HG02623 (cell line): Measurements from ENCODE around the gene ERH.
"Not testable (repeated sequence)": the region's sequence is repeated elsewhere in the genome, so short reads cannot be mapped to it uniquely, and the experiment has no call there.

Experiments used
- ATAC-seq: cut with Tn5 transposase; IDR thresholded peaks from one replicate; pipeline ENCODE4 v1.9.1; 2021; ENCODE audit warnings: moderate library complexity; ENCODE audit not compliant: unreplicated experiment

Gene ERH

GRCh38 chr14:69398818-69399210 lies 715 bp upstream of the ERH start:
- ATAC-seq, result no peak

- no peak for ATAC-seq
Measured at GRCh38 chr14:69395929-69396328, 2.2 kb downstream of the ERH start.

DNA sequence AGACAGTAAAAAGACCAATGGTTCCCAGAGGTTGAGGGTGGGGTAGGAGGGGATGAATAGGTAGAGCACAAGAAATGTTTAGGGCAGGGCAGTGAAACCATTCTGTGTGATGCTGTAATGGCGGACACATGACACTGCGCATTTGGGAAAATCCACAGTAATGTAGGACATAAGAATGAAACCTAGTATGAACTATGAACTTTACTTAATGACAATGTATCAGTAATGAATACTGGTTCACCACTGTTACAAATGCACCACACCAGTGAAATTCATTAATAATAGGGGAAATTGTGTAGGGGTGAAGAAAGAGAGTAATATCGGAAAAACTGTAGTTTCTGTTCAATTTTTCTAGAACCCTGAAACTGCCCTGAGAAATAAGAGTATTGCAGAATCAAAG lies 5.6 kb downstream of the ERH start:
- ATAC-seq, result no peak

DNA sequence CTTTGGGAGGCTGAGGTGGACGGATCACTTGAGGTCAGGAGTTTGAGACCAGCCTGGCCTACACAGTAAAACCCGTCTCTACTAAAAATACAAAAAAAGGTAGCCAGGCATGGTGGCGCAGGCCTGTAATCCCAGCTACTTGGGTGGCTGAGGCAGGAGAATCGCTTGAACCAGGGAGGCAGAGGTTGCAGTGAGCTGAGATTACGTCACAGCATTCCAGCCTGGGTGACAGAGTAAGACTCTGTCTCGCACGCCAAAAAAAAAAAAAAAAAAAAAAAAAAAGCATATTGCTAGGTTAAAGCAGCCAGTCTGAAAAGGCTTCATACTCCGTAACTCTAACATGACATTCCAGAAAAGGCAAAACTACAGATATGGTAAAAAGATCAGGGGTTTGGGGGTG lies 6.7 kb downstream of the ERH start:
- not testable (repeated sequence) for ATAC-seq

- no peak for ATAC-seq
Measured at GRCh38 chr14:69387311-69387710, 10.8 kb downstream of the ERH start.

DNA sequence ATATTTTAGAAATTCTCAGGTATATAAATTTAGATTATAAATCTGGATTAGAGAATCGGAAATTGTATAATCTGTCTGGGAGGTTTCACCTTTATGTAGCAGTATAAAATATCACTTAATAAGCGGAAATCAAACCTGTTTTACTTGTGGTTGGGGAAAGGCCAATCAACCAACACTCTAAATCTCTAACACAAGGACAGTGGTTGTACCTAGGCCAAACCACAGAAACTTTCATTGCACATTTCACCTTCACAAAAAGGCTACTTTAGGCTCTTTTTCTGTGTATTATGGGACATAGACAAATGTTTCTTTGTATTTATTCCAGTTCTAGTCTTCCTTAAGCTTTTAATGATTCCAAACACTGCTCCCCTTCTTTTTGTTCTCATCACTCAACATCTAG lies 19.8 kb downstream of the ERH start:
- no peak for ATAC-seq

DNA sequence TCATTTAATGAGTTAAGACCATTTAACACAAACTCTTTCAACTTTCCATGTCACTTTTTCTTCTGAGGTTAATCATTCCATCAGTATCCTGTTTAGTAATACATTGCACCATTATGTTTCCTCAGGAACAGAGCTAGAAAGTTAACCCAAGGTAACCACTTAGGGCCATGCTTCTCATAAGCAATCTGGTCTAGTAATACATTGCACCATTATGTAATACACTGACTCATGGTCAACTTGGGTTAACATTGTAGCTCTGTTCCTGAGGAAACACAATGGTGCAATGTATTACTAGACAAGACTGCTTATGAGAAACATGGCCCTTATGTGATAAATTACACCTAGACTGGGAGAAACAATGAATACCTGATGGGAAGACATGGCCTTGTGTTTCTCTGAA lies 21.7 kb downstream of the ERH start:
- no peak for ATAC-seq

DNA sequence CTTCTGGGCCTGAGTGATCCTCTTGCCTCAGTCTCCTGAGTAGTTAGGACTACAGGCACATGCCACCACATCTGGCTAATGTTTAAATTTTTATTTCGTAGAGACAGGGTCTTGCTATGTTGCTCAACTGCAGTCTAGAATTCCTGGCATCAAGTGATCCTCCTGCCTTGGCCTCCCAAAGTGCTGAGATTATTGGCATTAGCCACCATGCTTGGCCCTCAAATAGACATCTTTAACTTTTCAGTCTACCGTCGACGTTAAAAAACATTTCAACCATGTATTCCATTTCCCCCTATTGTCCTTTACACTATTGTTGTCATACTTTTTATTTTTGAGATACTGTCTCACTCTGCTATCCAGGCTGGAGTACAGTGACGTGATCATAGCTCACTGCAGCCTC lies 22.4 kb downstream of the ERH start:
- ATAC-seq, result no peak

DNA sequence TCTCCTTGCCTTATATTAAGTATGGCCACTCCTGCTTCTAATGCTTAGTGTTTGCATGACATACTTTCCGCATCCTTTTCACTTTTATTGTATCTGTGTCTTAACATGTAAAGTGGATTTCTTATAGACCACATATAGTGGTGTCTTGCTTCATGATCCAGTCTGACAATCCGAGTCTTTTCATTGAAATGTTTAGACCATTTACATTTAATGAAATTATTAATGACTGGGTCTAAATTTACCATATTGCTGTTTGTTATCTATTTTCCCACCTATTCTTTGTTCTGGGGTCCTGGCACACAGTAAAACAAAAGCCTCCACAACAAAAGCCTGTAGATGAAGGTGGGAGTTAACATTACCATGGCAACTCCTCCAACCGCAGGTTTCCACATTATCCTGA lies 22.9 kb downstream of the ERH start:
- ATAC-seq, result no peak

- ATAC-seq, result no peak
Measured at GRCh38 chr14:69374235-69374634, 23.9 kb downstream of the ERH start.

DNA sequence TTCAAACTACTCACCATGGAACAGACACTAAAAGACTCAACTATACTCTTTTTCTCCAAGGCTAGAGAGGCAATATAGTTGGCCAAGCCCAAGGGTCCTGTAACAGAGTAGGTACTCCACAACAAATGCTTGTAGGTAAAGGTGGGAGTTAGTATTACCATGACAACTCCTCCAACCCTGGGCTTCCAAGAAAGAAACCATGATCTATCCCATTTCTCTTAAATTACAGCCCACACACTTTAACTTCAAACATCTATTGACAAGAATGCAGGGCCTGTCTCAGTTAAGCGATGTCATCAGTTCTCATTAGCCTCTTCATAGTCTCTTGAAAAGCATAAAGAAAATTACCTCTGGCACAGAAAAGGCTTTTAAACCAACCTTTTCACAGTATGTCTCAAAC lies 25.0 kb downstream of the ERH start:
- ATAC-seq, result no peak

DNA sequence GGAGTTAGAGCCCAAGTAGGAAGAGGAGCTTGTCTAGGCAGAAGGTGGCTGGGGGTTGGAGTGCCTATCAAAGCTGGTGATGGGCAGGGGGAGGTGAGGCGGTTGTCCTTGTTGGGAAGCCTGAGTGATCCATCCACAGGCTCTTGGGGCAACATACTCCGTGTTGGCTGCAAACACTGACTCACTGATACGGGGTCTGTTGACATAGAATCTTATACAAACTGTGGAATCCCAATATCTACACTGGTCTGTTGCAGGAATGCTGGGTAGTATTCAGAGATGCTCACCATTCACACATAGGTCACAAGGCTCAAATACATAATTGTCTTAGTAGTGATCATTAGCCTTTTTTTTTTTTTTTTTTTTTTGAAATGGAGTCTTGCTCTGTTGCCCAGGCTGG lies 26.0 kb downstream of the ERH start:
- ATAC-seq, result no peak

- no peak for ATAC-seq
Measured at GRCh38 chr14:69370061-69370460, 28.0 kb downstream of the ERH start.

DNA sequence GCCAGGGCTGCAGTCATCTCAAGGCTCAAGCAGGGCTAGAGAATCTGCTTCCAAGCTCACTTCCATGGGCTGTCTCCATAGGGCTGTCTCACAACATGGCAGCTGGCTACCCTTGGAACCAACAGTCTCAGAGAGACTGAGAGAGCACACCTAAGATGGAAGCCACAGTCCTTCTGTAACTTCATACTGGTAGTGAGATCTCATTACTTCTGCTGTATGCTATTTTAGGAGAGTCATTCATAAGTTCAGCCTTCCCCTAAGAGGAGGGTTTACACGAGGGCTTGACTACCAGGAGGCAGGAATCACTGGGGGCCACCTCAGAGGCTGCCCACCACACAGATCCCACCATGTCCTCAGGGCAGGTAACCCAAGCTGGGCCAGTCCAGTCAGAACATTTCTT lies 29.7 kb downstream of the ERH start:
- ATAC-seq, result no peak

GRCh38 chr14:69366761-69367160 lies 31.3 kb downstream of the ERH start:
- no peak for ATAC-seq

GRCh38 chr14:69366069-69366468 lies 32.0 kb downstream of the ERH start:
- ATAC-seq, result no peak

- no peak for ATAC-seq
Measured at GRCh38 chr14:69364378-69364777, 33.7 kb downstream of the ERH start.

DNA sequence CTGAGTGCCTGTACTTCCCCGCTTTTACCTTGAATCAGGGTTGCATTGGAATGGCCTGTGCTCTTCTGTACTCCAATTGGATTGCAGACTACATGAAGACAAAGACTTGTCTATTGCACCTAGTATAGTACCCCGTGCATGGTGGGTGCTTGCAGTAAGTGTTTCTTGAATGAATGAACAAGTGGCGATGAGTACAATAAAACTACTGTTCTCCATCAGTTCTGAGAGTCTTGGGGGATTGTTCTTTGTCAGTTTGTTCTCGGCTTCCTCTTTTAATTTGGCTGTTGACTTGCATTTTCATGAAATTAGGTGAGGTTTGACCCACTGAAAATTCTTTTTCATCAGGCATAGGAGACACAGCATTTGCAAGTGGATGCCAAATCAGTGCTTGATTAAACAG lies 34.1 kb downstream of the ERH start:
- ATAC-seq, result no peak

- no peak for ATAC-seq
Measured at GRCh38 chr14:69363055-69363454, 35.0 kb downstream of the ERH start.

- ATAC-seq, result no peak
Measured at GRCh38 chr14:69360438-69361108, 37.5 kb downstream of the ERH start.

- ATAC-seq, result no peak
Measured at GRCh38 chr14:69358966-69359365, 39.1 kb downstream of the ERH start.

- no peak for ATAC-seq
Measured at GRCh38 chr14:69358233-69358963, 39.7 kb downstream of the ERH start.
